CD4-positive, alpha-beta T cell treated with Interleukin-21 for 1 hour (primary cell): Measurements from ENCODE around the gene TRIM41.
A peak's percentile ranks its signal among the peaks of the same experiment; 100 is the strongest.
"Not testable (repeated sequence)": the region's sequence is repeated elsewhere in the genome, so short reads cannot be mapped to it uniquely, and the experiment has no call there.

Experiments
- DNase-seq: peaks from one replicate; pipeline ENCODE4 v3.0.0-alpha.2; 2020

TRIM41 gene

DNA sequence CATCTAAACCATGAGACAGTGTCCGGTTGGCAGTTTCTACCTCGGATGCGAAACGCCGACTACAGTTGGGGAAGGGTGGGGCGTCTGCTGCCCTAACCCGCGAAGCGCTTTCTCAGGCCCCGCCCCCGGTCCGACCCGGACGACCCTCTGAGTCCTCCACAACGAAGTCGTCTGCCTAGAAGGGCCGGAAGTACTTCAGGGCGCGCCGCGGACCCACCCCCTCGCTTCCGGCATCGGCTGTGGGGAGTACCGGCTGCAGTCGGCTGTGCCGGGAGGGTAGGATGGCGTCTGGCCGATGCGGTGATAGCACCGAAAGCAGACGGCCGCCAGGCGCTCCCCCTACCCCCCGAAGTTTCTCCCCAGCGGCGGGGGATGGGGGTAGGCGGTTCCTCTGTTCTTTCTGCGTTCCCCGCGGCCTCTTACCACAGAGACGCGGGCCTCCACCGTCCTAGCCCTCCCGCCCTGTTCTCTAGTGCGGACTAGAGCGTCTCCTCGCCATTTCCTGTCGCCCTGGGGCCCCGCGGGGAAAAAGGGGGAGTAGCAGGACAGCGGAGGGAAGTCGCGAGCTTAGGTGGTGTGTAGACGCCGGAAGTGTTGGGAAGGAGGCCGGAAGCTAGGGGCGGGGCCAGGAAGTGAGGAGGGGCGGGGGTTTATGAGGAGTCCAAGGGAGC is at the start of gene TRIM41:
TSS of gene TRIM41 (plus strand) at position 224 of the 671 bp plus-strand sequence. CDS start 719 bp downstream, outside the sequence.
- DNase-seq, result peak; percentile 98

DNA sequence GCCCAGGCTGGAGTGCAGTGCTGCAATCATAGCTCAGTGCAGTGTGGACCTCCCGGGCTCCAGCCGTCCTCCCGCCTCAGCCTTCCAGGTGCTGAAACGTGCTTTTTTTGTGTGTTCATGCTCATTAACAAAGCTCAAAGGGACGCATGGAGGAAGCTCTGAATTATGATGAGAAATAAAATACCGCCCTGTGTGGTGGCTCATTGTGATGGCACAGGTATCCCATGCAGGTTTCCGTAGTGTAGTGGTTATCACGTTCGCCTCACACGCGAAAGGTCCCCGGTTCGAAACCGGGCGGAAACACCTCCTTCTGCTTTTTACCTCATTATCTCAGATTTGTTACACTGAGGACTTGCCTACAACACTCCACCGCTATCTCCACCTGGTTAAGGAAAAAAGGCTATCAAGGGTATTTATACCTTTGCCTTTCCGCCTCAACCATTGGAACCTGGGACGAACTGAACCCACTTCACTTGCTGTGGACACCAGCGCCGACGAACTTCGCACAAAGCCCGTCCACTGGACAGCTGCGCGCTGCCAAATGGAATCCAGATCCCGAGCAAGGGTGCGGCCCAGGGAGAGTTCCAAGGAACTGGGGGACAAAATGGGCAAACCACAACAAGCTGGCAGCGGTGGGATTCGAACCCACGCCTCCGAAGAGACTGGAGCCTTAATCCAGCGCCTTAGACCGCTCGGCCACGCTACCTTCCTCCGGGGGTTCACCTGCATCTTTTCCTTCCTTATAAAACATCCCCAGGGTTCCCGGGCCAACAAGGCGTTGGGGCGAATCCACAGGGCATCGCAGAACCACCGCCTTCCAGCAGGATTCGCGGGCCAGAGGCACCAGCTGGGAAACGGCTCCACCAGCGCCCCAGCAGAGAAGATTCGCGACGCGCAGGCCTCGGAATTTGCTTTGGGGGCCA is 49.4 kb upstream of the TRIM41 start:
- peak; percentile 63 for DNase-seq

DNA sequence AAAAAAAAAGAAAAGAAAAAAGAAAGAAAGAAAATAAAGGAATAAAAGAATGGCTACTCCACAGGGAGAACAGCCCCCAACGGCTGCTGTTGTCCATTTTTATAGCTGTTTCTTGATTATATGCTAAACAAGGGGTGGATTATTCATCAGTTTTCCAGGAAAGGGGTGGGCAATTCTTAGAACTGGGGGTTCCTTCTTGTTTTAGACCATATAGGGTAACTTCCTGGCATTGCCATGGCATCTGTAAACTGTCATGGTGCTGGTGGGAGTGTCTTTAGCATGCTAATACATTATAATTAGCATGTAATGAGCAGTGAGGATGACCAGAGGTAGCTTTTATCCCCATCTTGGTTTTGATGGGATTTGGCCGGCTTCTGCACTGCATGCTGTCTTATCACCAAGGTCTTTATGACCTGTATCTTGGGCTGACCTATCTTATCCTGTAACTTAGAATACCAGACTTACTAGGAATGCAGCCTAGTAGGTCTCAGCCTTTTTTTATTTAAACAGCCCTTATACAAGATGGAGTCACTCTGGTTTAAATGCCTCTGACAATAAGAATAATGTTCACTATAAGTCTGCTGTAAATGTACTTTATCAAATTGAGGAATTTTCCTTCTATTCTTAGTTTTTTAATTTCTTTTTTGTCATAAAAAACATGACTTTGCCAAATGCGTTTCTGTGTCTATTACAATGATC is 46.7 kb upstream of the TRIM41 start:
- no peak for DNase-seq

DNA sequence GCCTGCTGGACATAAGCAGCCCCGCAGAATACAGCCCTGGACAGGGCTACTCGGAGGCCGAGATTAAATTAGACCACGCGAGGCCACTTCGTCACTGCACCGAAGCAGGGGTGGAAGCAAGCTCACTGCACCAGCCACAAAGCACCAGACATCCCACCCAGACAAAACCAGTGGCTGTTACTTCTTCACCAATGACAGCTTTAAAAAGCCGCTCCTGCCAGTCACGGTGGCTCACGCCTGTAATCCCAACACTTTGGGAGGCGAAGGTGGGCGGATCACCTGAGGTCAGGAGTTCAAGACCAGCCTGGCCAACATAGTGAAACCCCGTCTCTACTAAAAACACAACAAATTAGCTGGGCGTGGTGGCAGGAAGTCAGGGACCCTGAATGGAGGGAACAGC is 45.5 kb upstream of the TRIM41 start:
- DNase-seq, result not testable (repeated sequence)

DNA sequence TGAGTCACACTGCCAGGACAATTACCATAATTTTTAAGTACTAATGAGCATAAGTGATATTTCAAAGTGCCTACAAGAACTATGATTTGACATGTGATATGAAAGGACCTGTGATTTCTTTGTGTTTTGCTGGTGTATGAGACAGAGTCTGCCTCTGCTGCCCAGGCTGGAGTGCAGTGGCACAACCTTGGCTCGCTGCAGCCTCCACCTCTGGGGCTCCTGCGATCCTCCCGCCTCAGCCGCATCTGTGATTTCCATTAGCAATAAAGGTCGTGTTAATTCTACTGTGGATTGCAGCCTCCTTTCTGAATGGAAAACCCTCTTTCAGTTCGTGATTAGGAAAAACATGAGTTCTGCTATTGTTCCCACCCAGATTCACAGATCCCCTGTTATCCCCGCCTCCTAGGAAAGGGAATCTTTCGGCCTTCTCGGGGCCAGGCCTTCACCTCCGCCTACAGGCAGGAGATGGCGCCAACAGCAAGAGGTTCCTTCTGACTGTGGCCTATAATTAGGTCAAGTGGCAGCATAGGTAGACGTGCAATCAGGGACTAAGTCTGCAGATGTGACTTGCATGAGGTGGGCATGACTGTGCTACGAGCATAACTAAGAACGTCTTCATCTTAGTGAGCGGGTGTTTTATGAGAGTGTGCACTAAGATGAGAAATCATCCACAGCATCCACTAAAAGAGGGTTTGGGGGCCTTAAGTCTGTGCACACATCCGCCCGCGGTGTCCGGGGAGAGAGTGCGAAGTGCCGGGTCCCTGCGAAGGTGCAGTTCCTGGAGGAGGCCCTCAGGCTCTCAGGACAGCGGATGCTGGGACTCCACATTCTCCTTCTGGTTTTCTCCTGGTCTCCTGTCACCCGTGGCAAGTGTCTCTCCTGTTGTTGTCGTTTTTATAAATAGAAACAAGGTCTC is 41.2 kb upstream of the TRIM41 start:
- peak; percentile 82 for DNase-seq

DNA sequence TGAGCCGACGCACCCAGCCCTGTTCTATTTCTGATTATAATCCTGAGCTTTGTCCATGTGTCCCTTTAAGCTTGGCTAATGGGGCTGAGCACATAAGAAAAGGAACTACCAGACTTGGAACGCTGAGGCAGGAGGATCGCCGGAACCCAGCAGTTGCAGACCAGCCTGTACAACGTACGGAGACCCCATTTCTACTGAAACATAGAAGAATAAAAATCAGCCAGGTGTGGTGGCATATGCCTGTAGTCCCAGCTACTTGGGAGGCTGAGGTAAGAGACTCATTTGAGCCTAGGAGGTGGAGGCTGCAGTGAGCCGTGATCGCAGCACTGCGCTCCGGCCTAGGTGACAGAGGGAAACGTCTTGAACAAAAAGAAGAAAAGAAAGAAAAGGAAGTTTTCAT is 40.4 kb upstream of the TRIM41 start:
- DNase-seq, result no peak

DNA sequence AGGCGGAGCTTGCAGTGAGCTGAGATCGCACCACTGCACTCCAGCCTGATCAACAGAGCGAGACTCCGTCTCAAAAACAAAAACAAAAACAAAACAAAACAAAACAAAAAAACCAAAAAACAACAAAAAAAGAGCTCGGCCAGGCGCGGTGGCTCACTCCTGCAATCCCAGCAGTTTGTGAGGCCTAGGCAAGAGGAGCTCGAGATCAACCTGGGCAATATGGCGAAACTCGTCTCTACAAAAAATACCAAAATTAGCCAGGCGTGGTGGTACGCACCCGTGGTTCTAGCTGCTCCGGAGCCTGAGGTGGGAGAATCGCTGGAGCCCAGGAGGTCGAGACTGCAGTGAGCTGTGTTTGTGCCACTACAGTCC is 38.2 kb upstream of the TRIM41 start:
- no peak for DNase-seq

DNA sequence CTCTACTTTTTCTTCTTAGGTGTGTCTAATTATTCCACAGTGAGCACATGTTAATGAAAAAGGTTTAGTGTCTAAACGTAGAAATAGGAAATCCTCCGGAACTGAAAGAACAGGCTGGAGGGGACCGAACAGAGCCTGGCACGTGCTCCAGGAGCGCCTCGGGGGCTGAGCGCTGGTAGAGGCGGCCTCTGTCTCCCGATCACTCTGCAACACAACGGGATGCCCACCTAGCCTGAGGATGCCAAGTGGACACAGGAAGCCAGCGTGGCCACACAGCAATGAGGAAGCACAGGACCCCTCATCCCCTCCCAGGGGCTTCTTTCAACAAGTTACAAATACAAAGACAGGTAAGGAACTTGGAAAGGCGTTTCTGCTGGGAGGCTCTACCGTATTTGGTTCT is 37.5 kb upstream of the TRIM41 start:
- DNase-seq, result no peak

DNA sequence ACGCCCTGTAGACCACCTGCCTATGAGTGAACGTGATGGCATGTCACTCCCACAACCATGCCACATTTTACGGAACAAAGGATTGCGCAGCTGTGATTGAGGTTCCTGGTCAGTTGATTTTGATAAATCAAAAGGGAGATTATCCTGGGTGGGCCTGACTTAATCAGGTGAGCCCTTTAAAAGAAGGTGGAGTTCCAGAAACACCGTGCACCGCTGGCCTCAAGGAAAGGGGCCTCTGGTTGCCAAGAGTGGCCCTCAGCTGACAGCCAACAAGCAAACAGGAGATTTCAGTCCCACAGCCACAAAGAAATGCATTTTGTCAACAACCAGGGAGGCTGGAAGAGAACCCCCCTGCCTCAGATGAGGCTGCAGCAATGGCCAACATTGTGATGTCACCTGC is 37.1 kb upstream of the TRIM41 start:
- no peak for DNase-seq

DNA sequence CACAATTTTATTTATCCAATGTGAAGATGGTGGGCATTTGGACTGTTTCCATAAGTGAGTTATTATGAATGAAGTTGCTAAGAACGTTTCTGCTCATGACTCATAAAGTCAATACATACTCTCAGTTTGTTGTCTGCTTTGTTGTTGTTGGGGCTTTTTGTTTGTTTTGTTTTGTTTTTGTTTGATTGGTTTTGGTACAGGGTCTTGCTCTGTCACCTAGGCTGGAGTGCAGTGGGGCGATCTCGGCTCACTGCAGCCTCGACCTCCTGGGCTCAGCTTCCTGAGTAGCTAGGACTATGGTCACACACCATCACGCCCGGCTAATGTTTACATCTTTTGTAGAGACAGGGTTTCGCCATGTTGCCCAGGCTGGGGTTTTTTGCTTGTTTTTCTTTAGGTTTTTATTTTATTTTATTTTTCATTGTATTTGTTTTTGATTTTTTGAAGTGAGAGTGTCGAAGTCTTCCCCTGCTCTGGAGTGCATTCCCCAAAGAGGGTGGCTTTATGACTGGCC is 36.0 kb upstream of the TRIM41 start:
- no peak for DNase-seq

DNA sequence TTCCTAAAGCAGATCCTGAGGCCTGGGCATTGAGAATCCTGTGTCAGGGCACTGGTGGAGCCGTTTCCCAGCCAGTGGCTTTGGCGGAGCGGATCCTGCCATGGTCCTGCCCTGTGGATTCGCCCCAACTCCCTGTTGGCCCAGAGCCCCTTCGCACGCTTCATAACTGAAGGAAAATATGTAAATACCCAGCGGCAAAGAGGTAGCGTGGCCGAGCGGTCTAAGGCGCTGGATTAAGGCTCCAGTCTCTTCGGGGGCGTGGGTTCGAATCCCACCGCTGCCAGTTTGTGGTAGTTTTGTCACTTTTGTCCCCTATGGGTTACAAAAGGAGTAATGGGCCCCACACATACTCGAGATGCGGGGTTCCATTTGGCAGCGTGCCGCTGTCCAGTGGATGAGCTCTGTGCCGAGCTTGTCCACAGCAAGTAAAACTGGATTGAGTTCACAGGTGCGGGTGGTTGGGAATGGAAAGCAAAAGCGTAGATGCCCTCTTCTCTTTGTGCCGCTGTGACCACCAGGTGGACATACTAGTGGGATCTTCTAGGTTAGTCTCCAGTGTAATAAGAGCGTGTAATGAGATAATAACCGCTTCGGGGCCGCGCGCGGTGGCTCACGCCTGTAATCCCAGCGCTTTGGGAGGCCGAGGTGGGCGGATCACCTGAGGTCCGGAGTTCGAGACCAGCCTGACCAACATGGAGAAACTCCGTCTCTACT is 35.4 kb upstream of the TRIM41 start:
- DNase-seq, result peak; percentile 68

DNA sequence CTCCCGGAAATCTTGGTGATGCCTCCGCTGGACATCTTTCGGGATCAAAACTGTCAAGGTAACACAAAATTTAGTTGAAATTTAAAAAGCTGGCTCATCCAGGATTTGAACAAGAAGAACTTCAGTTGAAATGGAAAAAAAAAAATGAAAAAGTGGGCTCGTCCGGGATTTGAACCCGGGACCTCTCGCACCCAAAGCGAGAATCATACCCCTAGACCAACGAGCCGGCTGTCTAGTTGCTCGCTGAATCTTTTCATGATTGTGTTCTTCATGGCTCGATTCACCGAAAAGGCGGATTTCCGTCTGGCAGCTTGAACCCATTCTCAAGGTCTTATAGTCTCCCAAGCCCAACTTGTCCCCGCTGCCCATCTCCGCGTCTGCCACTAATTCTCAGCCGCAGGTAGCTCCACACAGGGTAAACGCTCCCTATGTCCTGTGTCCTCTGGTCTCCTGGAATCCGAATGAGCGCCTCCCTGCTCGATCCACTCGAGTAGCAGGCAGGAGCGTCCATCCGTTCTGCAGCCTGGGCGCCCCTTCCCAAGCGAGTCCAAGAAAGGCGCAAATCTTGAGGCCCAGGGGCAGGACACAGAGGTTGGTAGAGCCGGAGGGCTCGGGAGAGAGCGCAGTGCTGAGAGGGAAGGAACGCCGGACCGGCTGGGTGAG is 34.2 kb upstream of the TRIM41 start:
- peak; percentile 89 for DNase-seq

DNA sequence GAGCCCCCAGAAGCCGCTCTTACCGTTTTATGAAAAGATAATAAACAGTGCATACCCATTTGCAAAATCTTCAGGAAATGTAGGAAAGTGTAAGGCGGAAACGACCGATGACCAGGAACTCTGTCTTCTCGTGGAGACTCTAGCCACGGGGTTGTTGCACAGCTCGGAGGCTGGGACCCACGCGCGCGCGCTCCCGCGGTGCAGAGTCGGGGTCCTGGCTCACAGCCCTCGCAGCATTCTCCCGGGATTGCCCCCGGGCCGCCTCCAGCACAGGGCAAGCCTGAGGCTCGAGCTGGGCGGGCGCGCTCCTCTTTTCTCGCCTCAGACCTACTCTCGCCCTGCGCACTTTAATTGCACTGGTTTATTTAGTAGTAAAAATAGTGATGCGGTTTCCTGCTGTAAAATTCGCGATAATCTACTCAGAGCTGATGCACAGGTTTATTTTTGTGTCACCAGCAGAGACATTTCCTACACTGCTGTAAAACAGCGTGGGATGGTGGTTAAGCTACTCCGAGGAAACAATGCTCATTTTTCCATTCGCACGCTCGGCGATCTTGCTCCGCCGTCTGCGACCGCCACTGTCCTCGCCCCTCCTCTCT is 33.6 kb upstream of the TRIM41 start:
- peak; percentile 72 for DNase-seq

DNA sequence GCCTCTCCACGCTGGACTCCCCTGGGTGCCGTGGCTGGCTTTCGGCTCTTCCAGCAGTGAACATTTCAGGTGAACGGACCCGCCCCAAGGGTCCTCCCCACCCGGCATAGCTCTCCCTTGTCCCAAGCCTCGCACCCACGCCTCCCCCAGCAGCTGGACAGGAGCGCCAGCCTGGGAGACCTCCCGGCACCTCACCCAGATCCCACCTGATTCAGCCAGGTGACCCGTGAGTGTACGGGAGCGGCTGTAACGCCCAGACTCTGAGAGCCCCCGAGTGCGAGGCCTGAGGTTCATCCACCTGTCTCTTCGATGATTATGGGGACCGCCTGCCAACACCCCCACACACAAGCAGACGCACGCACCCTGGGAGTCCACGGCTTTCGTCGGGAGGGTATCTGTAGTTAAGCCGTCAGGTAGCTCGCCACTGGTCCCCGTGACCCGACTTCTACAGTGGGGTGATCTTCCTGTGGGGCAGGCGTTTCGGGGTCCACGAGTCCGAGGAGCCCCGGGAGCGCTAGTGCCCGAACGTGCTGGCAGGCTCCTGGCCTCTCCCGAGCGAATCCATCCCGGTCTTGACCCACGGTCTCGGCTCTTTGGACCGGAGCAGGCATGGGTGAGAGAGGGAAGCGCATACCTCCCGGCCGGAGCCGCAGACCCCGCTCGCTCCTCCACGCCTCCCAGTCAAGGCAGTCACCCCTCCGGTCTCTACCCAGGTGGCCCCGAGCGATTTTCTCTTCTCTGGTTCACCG is 32.9 kb upstream of the TRIM41 start:
- peak; percentile 45 for DNase-seq

DNA sequence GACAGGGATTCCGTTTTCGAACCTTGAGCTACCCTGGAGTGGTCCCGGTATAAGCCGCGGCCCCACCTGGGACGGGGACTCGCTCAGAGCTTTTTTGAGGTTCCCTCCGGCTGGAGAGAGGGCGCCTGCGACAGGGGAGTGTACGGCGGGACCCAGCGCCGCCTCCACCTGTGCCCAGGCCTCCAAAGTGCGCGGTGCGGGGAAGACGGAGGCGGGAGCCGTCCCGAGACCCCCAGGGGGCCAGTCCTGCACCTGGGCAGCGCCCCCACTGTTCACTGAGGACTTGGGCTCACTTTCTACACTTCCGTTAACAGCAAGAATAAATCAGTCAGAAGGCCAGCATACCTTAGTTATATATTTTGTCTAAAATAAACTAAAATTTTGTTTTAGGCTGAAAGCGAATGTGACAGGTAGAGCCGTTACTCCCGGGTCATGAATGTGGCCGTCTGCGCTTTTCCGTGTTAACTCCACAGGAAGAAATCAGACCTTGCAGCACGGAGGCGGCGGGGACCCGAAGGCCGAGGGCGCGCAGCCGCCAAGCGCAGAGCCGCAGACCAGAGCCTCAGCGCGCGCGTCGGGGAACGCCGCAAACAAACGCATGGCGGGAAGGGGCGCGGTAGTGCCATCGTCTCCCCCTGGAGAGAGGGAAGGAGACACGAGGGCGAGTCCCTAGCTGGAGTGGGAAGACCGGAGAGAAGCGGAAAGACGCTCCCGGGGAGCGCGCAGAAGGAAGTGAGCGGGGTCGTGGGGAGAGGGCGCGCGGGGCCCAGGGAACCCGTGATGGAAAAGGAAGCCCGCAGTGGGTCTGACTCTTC is 32.2 kb upstream of the TRIM41 start:
- DNase-seq, result peak; percentile 58

DNA sequence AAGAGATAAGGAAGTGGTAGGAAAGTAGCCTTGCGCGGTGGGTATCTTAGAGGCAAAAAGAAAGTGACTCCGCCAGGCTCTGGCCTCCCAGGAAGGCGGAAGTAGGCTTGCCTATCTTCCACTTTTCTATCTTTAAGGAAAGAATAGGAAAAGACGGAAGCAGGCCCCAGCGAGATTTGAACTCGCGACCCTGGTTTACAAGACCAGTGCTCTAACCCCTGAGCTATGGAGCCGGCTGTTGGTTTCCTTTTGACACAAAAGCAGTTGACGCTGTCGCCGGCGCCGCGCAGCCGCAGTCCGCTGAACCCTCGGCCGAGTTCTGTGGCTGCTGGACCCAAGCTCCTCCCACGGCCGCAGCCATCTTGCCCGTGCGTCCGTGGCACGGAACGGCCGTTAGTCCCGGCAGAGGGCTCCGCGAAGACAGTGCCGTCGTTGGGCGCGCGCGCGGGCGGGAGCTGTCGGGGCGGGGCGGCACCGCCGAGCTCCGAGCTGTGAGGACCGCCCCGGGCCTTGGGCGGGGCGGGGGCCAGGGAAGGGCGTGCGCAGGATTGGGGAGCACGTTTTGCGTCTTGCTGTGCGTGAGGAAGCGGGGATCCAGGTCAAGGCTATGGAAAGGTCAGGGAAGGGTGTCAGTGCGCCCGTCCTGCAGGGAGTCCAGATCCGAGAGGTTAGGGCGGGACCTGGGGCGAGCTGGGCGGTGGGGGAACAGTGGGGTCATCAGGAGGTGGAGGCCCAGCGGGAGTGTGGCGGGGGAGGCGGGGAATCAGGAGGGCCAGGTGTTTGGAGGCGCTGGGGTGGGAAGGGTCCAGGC is 31.4 kb upstream of the TRIM41 start:
- peak; percentile 98 for DNase-seq

DNA sequence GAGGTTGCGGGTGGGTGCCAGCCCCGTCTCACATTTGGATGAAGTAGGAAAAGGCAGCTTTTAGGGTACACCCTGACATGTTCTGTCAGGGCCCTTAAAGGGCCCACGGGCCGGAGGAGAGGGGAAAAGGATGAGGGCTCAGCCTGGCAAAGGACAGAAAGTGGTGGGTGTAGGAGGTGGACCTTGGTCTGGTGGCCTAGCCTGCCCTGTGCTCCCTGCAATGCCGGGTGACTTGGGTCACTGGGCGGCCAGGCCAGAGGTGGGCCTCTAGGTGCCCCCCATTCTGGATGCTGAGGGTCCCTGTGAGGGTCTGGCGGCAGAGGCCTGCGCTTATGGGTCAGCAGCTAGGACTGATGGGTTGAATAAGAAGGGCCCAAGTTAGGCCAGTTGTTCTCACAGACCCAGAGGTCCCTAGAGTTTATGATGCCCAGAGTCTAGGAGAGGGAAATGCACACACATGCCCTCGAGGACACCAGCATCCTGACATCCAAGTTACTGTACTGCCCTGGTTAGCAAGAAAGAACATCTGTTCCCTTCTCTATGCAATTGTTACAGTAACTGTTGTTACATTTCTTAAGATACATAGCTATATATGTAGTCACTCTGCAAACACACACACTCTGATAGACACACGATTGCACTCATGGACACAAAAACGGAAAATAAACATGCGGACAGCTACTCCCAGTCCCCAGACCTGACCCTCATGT is 30.6 kb upstream of the TRIM41 start:
- DNase-seq, result no peak
